ENCODE data around the gene INS. TPM values are rescaled to one million over a fixed set of nuclear protein-coding genes. Genes with fewer than 3 reads are reported as not detected.

Gene INS
- total and polyA plus RNA-seq, 2 of the 13 experiments (the other 11 are each of a cell fraction or from before 2014, with no cell fraction given) = not detected

- TF ChIP-seq E2F2 (CRISPR knock-in tag; IDR thresholded peaks at IDR 0.05; ENCODE audit: borderline replicate concordance) = no peak
- TF ChIP-seq SOX6 (IDR thresholded peaks at IDR 0.05) = no peak
- 0 out of 2 replicates have a peak, but pooled peaks have one; percentile 12 for TF ChIP-seq SOX6 (CRISPR knock-in tag; IDR thresholded peaks at IDR 0.05)
- no peak for TF ChIP-seq HDAC2 (CRISPR knock-in tag; IDR thresholded peaks at IDR 0.05)
- no peak for TF ChIP-seq EP300 (IDR thresholded peaks at IDR 0.05; ENCODE audit: low read depth in 2 of 2, low read length in 2 of 2)
- peak; percentile 29; the same call in 1 of the 2 replicates for TF ChIP-seq EP300 (CRISPR knock-in tag; IDR thresholded peaks at IDR 0.05; ENCODE audit: borderline replicate concordance)
- no peak for TF ChIP-seq ZNF431 (CRISPR knock-in tag; IDR thresholded peaks at IDR 0.05; ENCODE audit: borderline replicate concordance, low read depth)
- no peak for TF ChIP-seq IRX3 (CRISPR knock-in tag; IDR thresholded peaks at IDR 0.05; ENCODE audit: borderline replicate concordance, low read depth)
- TF ChIP-seq ZBTB34 (CRISPR knock-in tag; IDR thresholded peaks at IDR 0.05) = 0 out of 2 replicates have a peak, but pooled peaks have one; percentile 15
- no peak for TF ChIP-seq THAP11 (CRISPR knock-in tag; IDR thresholded peaks at IDR 0.05)
- TF ChIP-seq ZNF333 (CRISPR knock-in tag; IDR thresholded peaks at IDR 0.05; ENCODE audit: borderline replicate concordance) = no peak
- TF ChIP-seq MLLT10 (CRISPR knock-in tag; IDR thresholded peaks at IDR 0.05) = no peak
- no peak for TF ChIP-seq MAZ (IDR thresholded peaks at IDR 0.05; ENCODE audit: borderline replicate concordance, low read depth, low read length)
- 0 out of 2 replicates have a peak, but pooled peaks have one; percentile 33 for TF ChIP-seq MAZ (CRISPR knock-in tag; IDR thresholded peaks at IDR 0.05; ENCODE audit: low read depth)
- TF ChIP-seq YEATS2 (CRISPR knock-in tag; IDR thresholded peaks at IDR 0.05; ENCODE audit: borderline replicate concordance) = peak; percentile 14; the same call in 1 of the 2 replicates
- TF ChIP-seq POLR2AphosphoS2 (IDR thresholded peaks at IDR 0.05; ENCODE audit: low read depth, low read length) = no peak
- TF ChIP-seq ZNF776 (CRISPR knock-in tag; IDR thresholded peaks at IDR 0.05) = peak; percentile 38; the same call in 1 of the 2 replicates
- no peak for TF ChIP-seq NCOR1 (IDR thresholded peaks at IDR 0.05; ENCODE audit: borderline replicate concordance, low read length)
- TF ChIP-seq DRAP1 (CRISPR knock-in tag; IDR thresholded peaks at IDR 0.05) = 0 out of 2 replicates have a peak, but pooled peaks have one; percentile 2
- no peak for TF ChIP-seq TCF7 (IDR thresholded peaks at IDR 0.05; ENCODE audit: low read depth)
- peak; percentile 31; the same call in 1 of the 2 replicates for TF ChIP-seq ZNF547 (CRISPR knock-in tag; IDR thresholded peaks at IDR 0.05)
- TF ChIP-seq NR0B2 (CRISPR knock-in tag; IDR thresholded peaks at IDR 0.05) = no peak
- TF ChIP-seq ATM (IDR thresholded peaks at IDR 0.05; ENCODE audit: borderline replicate concordance) = no peak
- no peak for TF ChIP-seq PHB2 (IDR thresholded peaks at IDR 0.05; ENCODE audit: partially characterized antibody)
- TF ChIP-seq YEATS4 (CRISPR knock-in tag; IDR thresholded peaks at IDR 0.05; ENCODE audit: borderline replicate concordance) = no peak
- TF ChIP-seq ZNF33A (CRISPR knock-in tag; IDR thresholded peaks at IDR 0.05; ENCODE audit: borderline replicate concordance) = 0 out of 2 replicates have a peak, but pooled peaks have one; percentile 18
- 0 out of 2 replicates have a peak, but pooled peaks have one; percentile 23 for TF ChIP-seq ZNF274 (CRISPR knock-in tag; IDR thresholded peaks at IDR 0.05)
These were observed 26.7 kb downstream of the INS start (continued) for GRCh38 chr11:2134022-2135010.

Measured in HepG2 (cell line).